ENCODE results near the gene PDGFA. TPM values are rescaled to one million over a fixed set of nuclear protein-coding genes. Genes with fewer than 3 reads are reported as not detected.

PDGFA gene
- total RNA-seq, 3 donors from 2014 or later, result 10.1 to 31.3 (median 21.8) TPM

GRCh38 chr7:491958-492713, 27.5 kb downstream of the PDGFA start:
- H3K9me3 Mint-ChIP-seq, result no peaks in the 10 kb centered on the region
- no peaks in the 10 kb centered on the region for H3K36me3 Mint-ChIP-seq (ENCODE audit: insufficient read depth)
- ATAC-seq, result no peak
- no peaks in the 10 kb centered on the region for H3K4me1 Mint-ChIP-seq (ENCODE audit: low read depth)
- no peaks in the 10 kb centered on the region for H3K27me3 Mint-ChIP-seq (ENCODE audit: low read depth)
- no peak overlapping the region for H3K4me3 Mint-ChIP-seq
- DNase-seq, result no peak

- no peaks in the 10 kb centered on the region for H3K4me1 Mint-ChIP-seq (ENCODE audit: low read depth)
- H3K36me3 Mint-ChIP-seq (ENCODE audit: insufficient read depth), result no peaks in the 10 kb centered on the region
- DNase-seq (no peak), ATAC-seq (no peak)
- no peaks in the 10 kb centered on the region for H3K9me3 Mint-ChIP-seq
- no peak overlapping the region for H3K4me3 Mint-ChIP-seq
- peaks cover 2% of the 10 kb centered on the region for H3K27me3 Mint-ChIP-seq (ENCODE audit: low read depth)
Observed at GRCh38 chr7:491292-491957, 28.2 kb downstream of the PDGFA start.

GRCh38 chr7:490461-491291, 29.0 kb downstream of the PDGFA start:
- no peak for DNase-seq
- Mint-ChIP-seq H3K4me1 (ENCODE audit: low read depth) (no peaks in the 10 kb centered on the region), H3K9me3 (no peaks in the 10 kb centered on the region), H3K27me3 (ENCODE audit: low read depth) (peaks cover 5% of the 10 kb centered on the region), H3K36me3 (ENCODE audit: insufficient read depth) (no peaks in the 10 kb centered on the region), H3K4me3 (no peak overlapping the region)
- no peak for ATAC-seq

- no peaks in the 10 kb centered on the region for H3K36me3 Mint-ChIP-seq (ENCODE audit: insufficient read depth)
- no peaks in the 10 kb centered on the region for H3K9me3 Mint-ChIP-seq
- H3K4me1 Mint-ChIP-seq (ENCODE audit: low read depth), result no peaks in the 10 kb centered on the region
- DNase-seq, result no peak
- H3K27me3 Mint-ChIP-seq (ENCODE audit: low read depth), result peaks cover 5% of the 10 kb centered on the region
- H3K4me3 Mint-ChIP-seq, result no peak overlapping the region
- no peak for ATAC-seq
Observed at GRCh38 chr7:489876-490275, 29.8 kb downstream of the PDGFA start.

- H3K9me3 Mint-ChIP-seq, result peaks cover 8% of the 10 kb centered on the region
- peaks cover 16% of the 10 kb centered on the region for H3K27me3 Mint-ChIP-seq (ENCODE audit: low read depth)
- DNase-seq, result no peak
- H3K4me3 Mint-ChIP-seq, result no peak overlapping the region
- ATAC-seq, result no peak
- H3K36me3 Mint-ChIP-seq (ENCODE audit: insufficient read depth), result no peaks in the 10 kb centered on the region
- no peaks in the 10 kb centered on the region for H3K4me1 Mint-ChIP-seq (ENCODE audit: low read depth)
Observed at GRCh38 chr7:486216-486743, 33.4 kb downstream of the PDGFA start.

DNA sequence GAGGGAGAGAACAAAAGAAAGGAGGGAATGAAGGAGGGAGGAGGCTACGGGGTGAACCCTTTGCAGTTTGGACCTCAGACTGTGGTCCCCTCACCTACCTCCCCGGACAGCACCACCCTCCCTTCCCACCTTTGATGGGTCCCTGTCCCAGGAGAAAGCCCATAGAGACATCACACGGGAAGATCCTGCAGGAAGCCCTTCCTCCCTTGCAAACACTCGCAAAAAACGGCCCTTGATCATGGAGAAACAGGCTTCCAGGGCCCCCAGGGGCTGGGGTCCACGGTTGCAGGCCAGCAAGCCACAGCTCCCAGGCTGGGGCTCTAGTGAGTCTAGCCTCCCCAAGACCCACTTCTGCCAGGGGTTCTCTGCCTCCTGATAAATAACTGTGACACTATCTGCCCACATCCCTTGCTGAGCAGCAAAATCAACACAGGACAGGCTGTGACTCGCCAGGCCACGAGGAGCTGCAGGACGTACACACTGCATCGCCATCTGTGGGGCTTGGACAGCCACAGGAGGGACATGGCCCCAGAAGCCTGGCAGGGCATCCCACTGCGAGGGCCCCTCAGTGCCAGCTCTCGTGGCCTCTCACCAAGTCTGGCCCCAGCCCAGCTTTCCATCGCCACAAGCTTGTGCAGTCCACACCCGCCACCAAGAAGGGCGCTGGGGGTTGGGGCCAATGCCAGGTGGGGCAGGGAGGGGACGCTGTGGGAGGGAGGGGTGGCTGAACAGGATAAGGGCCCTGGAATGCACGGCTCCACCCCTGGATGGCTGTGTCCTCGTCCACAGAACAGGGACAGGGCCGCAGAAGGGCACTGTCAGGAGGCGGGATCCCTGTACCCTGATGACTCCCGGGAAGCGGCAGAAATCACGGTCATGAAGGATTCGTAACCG, 34.2 kb downstream of the PDGFA start:
- Mint-ChIP-seq H3K27me3 (ENCODE audit: low read depth) (peaks cover 16% of the 10 kb centered on the region), H3K4me1 (ENCODE audit: low read depth) (no peaks in the 10 kb centered on the region), H3K9me3 (peaks cover 8% of the 10 kb centered on the region), H3K36me3 (ENCODE audit: insufficient read depth) (no peaks in the 10 kb centered on the region), H3K4me3 (no peak overlapping the region)
- DNase-seq (no peak), ATAC-seq (no peak)

- Mint-ChIP-seq H3K4me1 (ENCODE audit: low read depth) (no peaks in the 10 kb centered on the region), H3K36me3 (ENCODE audit: insufficient read depth) (no peaks in the 10 kb centered on the region), H3K27me3 (ENCODE audit: low read depth) (peaks cover 16% of the 10 kb centered on the region), H3K9me3 (peaks cover 8% of the 10 kb centered on the region), H3K4me3 (no peak overlapping the region)
- no peak for ATAC-seq
- no peak for DNase-seq
Observed at GRCh38 chr7:484356-485101, 35.1 kb downstream of the PDGFA start.

GRCh38 chr7:483656-484355, 35.8 kb downstream of the PDGFA start:
- H3K27me3 Mint-ChIP-seq (ENCODE audit: low read depth), result peaks cover 16% of the 10 kb centered on the region
- no peaks in the 10 kb centered on the region for H3K36me3 Mint-ChIP-seq (ENCODE audit: insufficient read depth)
- ATAC-seq (no peak), DNase-seq (no peak)
- H3K9me3 Mint-ChIP-seq, result peaks cover 8% of the 10 kb centered on the region
- H3K4me1 Mint-ChIP-seq (ENCODE audit: low read depth), result no peaks in the 10 kb centered on the region
- H3K4me3 Mint-ChIP-seq, result no peak overlapping the region

GRCh38 chr7:482521-483083, 37.0 kb downstream of the PDGFA start:
- Mint-ChIP-seq H3K36me3 (ENCODE audit: insufficient read depth) (no peaks in the 10 kb centered on the region), H3K4me3 (no peak overlapping the region), H3K27me3 (ENCODE audit: low read depth) (peaks cover 19% of the 10 kb centered on the region), H3K4me1 (ENCODE audit: low read depth) (no peaks in the 10 kb centered on the region), H3K9me3 (peaks cover 8% of the 10 kb centered on the region)
- DNase-seq, result no peak
- ATAC-seq, result no peak

GRCh38 chr7:481219-481930, 38.3 kb downstream of the PDGFA start:
- H3K9me3 Mint-ChIP-seq, result peaks cover 8% of the 10 kb centered on the region
- no peak for ATAC-seq

DNA sequence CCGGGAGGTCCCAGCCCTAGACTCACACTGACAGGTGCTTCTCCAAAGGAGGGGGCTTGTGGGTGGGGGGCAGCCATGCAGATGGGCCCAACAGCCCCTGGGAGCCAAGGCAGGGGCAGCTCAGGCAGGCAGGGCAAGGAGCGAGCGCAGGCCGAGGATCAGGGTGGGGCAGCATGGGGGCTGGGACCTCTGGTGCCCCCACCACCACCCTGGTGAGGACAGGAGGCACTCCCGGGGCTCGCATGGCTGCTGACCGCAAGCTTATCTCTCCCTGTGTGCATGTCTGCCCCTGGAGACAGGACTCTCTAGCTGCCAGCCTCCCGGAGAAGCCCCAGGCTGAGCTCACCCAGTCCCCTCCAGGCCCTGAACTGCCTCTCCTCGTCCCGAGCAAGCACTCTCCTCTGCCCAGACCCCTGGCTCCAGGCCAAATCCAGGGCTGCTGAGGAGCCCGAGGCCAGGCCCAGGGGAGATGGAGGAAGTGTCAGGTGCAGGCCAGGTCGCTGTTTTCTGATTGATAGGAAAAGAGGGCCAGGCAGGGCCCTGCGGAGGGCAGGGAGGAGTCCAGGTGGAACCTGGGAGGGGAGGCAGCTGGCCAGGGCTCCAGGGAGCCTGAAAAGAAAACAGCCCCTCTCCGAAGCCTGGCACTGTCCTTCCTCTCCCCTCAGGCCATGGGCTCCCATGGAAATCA, 39.0 kb downstream of the PDGFA start:
- ATAC-seq (no peak), DNase-seq (no peak)
- no peak overlapping the region for H3K4me3 Mint-ChIP-seq
- no peaks in the 10 kb centered on the region for H3K36me3 Mint-ChIP-seq (ENCODE audit: insufficient read depth)
- H3K4me1 Mint-ChIP-seq (ENCODE audit: low read depth), result no peaks in the 10 kb centered on the region
- H3K27me3 Mint-ChIP-seq (ENCODE audit: low read depth), result peaks cover 16% of the 10 kb centered on the region
- H3K9me3 Mint-ChIP-seq, result peaks cover 8% of the 10 kb centered on the region

More at GRCh38 chr7:481219-481930, 38.3 kb downstream of the PDGFA start:
- Mint-ChIP-seq H3K4me3 (no peak overlapping the region), H3K4me1 (ENCODE audit: low read depth) (no peaks in the 10 kb centered on the region), H3K27me3 (ENCODE audit: low read depth) (peaks cover 19% of the 10 kb centered on the region), H3K36me3 (ENCODE audit: insufficient read depth) (no peaks in the 10 kb centered on the region)
- DNase-seq, result no peak

Data from activated T-cell treated with anti-CD3 and anti-CD28 coated beads, Interleukin-2, amount 50 U/mL, for 4 hours (primary cell).